ENCODE data around the gene FBN1. TPM values are rescaled to one million over a fixed set of nuclear protein-coding genes. Genes with fewer than 3 reads are reported as not detected.

The FBN1 gene
- 10 to 100 TPM; 11.6 to 85.4 (median 55.2) TPM for polyA plus RNA-seq

GRCh38 chr15:48645558-48646330, at the start of gene FBN1:
FBN1 (minus strand) TSS chr15:48645709; CDS start chr15:48644769, 940 bp downstream.
- H3K27ac ChIP-seq (ENCODE audit: low read depth, low read length), result no peak within 1 kb of the TSS
- 0 to 1% (median 0%) methylated on average over 66 of the region's 66 CpGs for WGBS, 3 donors

- H3K27ac ChIP-seq (ENCODE audit: low read depth, low read length), result no peak overlapping the region
Measured at GRCh38 chr15:48693484-48693883, 48.0 kb upstream of the FBN1 start.

- WGBS, 3 donors, result 46 to 49% (median 47%) methylated on average over 2 of the region's 2 CpGs
Measured at GRCh38 chr15:48688493-48688892, 43.0 kb upstream of the FBN1 start.

GRCh38 chr15:48683991-48684765, 38.7 kb upstream of the FBN1 start:
- WGBS, 3 donors, result 91 to 96% (median 92%) methylated on average over 4 of the region's 4 CpGs
- no peak overlapping the region for H3K27ac ChIP-seq (ENCODE audit: low read depth, low read length)

More at GRCh38 chr15:48688493-48688892, 43.0 kb upstream of the FBN1 start:
- no peak overlapping the region for H3K27ac ChIP-seq (ENCODE audit: low read depth, low read length)

GRCh38 chr15:48682942-48683651, 37.6 kb upstream of the FBN1 start:
- WGBS, 3 donors, result 90 to 99% (median 96%) methylated on average over 2 of the region's 2 CpGs

GRCh38 chr15:48681353-48681752, 35.8 kb upstream of the FBN1 start:
- H3K27ac ChIP-seq (ENCODE audit: low read depth, low read length), result no peak overlapping the region
- WGBS, 3 donors, result 35 to 85% (median 71%) methylated on average over 3 of the region's 3 CpGs

More at GRCh38 chr15:48682942-48683651, 37.6 kb upstream of the FBN1 start:
- no peak overlapping the region for H3K27ac ChIP-seq (ENCODE audit: low read depth, low read length)

- WGBS, 3 donors, result 84 to 97% (median 91%) methylated on average over 1 of the region's 1 CpG
- H3K27ac ChIP-seq (ENCODE audit: low read depth, low read length), result no peak overlapping the region
Measured at GRCh38 chr15:48680841-48681240, 35.3 kb upstream of the FBN1 start.

- no peak overlapping the region for H3K27ac ChIP-seq (ENCODE audit: low read depth, low read length)
- 75 to 86% (median 85%) methylated on average over 2 of the region's 2 CpGs for WGBS, 3 donors
Measured at GRCh38 chr15:48679952-48680351, 34.4 kb upstream of the FBN1 start.

GRCh38 chr15:48678851-48679250, 33.3 kb upstream of the FBN1 start:
- no peak overlapping the region for H3K27ac ChIP-seq (ENCODE audit: low read depth, low read length)
- 91 to 97% (median 94%) methylated on average over 7 of the region's 7 CpGs for whole genome bisulfite sequencing, 3 donors

- no peak overlapping the region for H3K27ac ChIP-seq (ENCODE audit: low read depth, low read length)
- WGBS, 3 donors, result 76 to 100% (median 90%) methylated on average over 2 of the region's 2 CpGs
Measured at GRCh38 chr15:48677821-48678220, 32.3 kb upstream of the FBN1 start.

- WGBS, 3 donors, result 87 to 92% (median 87%) methylated on average over 4 of the region's 4 CpGs
- H3K27ac ChIP-seq (ENCODE audit: low read depth, low read length), result no peak overlapping the region
Measured at GRCh38 chr15:48675436-48675835, 29.9 kb upstream of the FBN1 start.

GRCh38 chr15:48674876-48675275, 29.4 kb upstream of the FBN1 start:
- no peak overlapping the region for H3K27ac ChIP-seq (ENCODE audit: low read depth, low read length)

GRCh38 chr15:48672206-48672605, 26.7 kb upstream of the FBN1 start:
- WGBS, 3 donors, result 70 to 76% (median 75%) methylated on average over 6 of the region's 6 CpGs
- peak overlapping the region; percentile 62 for H3K27ac ChIP-seq (ENCODE audit: low read depth, low read length)

More at GRCh38 chr15:48674876-48675275, 29.4 kb upstream of the FBN1 start:
- WGBS, 3 donors, result 44 to 47% (median 44%) methylated on average over 3 of the region's 3 CpGs

GRCh38 chr15:48671103-48672022, 25.9 kb upstream of the FBN1 start:
- H3K27ac ChIP-seq (ENCODE audit: low read depth, low read length), result peak overlapping the region; percentile 62
- 58 to 64% (median 61%) methylated on average over 6 of the region's 6 CpGs for WGBS, 3 donors

GRCh38 chr15:48667701-48668100, 22.2 kb upstream of the FBN1 start:
- 48 to 84% (median 73%) methylated on average over 1 of the region's 1 CpG for WGBS, 3 donors
- no peak overlapping the region for H3K27ac ChIP-seq (ENCODE audit: low read depth, low read length)

- 89 to 98% (median 91%) methylated on average over 1 of the region's 1 CpG for WGBS, 3 donors
- no peak overlapping the region for H3K27ac ChIP-seq (ENCODE audit: low read depth, low read length)
Measured at GRCh38 chr15:48664436-48664835, 18.9 kb upstream of the FBN1 start.

- no peak overlapping the region for H3K27ac ChIP-seq (ENCODE audit: low read depth, low read length)
- 58 to 74% (median 60%) methylated on average over 7 of the region's 7 CpGs for WGBS, 3 donors
Measured at GRCh38 chr15:48657950-48658591, 12.6 kb upstream of the FBN1 start.

Measured in adipose tissue (tissue), 3 donors.